AG09319 (cell line): Measurements from ENCODE around the gene RBM6.
"Not testable (repeated sequence)": the region's sequence is repeated elsewhere in the genome, so short reads cannot be mapped to it uniquely, and the experiment has no call there.

ENCODE experiments used
- DNase-seq: peaks from one replicate; pipeline ENCODE4 v3.0.0-alpha.2; 2010; ENCODE audit warnings: low read depth; ENCODE audit errors: extremely low read depth
- CTCF ChIP-seq: IDR thresholded peaks from 2 replicates; pipeline ENCODE4 v1.5.1; 2011; ENCODE audit warnings: low read depth, mild to moderate bottlenecking, inconsistent platforms, low read length, moderate library complexity

RBM6 gene

GRCh38 chr3:49930922-49931321, 9.0 kb upstream of the RBM6 start:
- TF ChIP-seq CTCF: no peak
- no peak for DNase-seq

GRCh38 chr3:49932281-49932680, 7.7 kb upstream of the RBM6 start:
- not testable (repeated sequence) for DNase-seq

GRCh38 chr3:49937090-49937489, 2.9 kb upstream of the RBM6 start:
- TF ChIP-seq CTCF: no peak
- no peak for DNase-seq

- TF ChIP-seq CTCF: no peak
- DNase-seq: no peak
Measured at GRCh38 chr3:49940667-49941249, 808 bp downstream of the RBM6 start.

GRCh38 chr3:49942651-49943050, 2.7 kb downstream of the RBM6 start:
- TF ChIP-seq CTCF: no peak
- no peak for DNase-seq

- no peak for DNase-seq
- TF ChIP-seq CTCF: no peak
Measured at GRCh38 chr3:49952924-49953323, 13.0 kb downstream of the RBM6 start.

- TF ChIP-seq CTCF: no peak
- DNase-seq: no peak
Measured at GRCh38 chr3:49955636-49956035, 15.7 kb downstream of the RBM6 start.

GRCh38 chr3:49966233-49966942, 26.4 kb downstream of the RBM6 start:
- DNase-seq: no peak

More at GRCh38 chr3:49966233-49966942, 26.4 kb downstream of the RBM6 start:
- TF ChIP-seq CTCF: no peak
